ENCODE measurements around the gene SLC7A14. TPM values are rescaled to one million over a fixed set of nuclear protein-coding genes. Genes with fewer than 3 reads are reported as not detected.

The SLC7A14 gene
- total RNA-seq, 4 donors from 2014 or later = not detected

GRCh38 chr3:170566413-170566812 lies 19.5 kb downstream of the SLC7A14 start:
- Histone ChIP-seq H3K27me3 (no peaks in the 10 kb centered on the region), H3K4me3 (no peak overlapping the region), H3K36me3 (no peaks in the 10 kb centered on the region), H3K4me1 (no peaks in the 10 kb centered on the region), H3K9me3 (no peaks in the 10 kb centered on the region), H3K27ac (no peak overlapping the region)
- no peak for TF ChIP-seq POLR2AphosphoS5 (IDR thresholded peaks at IDR 0.05)
- TF ChIP-seq, protein P1, sequence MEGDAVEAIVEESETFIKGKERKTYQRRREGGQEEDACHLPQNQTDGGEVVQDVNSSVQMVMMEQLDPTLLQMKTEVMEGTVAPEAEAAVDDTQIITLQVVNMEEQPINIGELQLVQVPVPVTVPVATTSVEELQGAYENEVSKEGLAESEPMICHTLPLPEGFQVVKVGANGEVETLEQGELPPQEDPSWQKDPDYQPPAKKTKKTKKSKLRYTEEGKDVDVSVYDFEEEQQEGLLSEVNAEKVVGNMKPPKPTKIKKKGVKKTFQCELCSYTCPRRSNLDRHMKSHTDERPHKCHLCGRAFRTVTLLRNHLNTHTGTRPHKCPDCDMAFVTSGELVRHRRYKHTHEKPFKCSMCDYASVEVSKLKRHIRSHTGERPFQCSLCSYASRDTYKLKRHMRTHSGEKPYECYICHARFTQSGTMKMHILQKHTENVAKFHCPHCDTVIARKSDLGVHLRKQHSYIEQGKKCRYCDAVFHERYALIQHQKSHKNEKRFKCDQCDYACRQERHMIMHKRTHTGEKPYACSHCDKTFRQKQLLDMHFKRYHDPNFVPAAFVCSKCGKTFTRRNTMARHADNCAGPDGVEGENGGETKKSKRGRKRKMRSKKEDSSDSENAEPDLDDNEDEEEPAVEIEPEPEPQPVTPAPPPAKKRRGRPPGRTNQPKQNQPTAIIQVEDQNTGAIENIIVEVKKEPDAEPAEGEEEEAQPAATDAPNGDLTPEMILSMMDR (IDR thresholded peaks at IDR 0.05) = no peak
- TF ChIP-seq POLR2A (IDR thresholded peaks at IDR 0.05) = no peak
- no peak for TF ChIP-seq EP300 (IDR thresholded peaks at IDR 0.05)
- 100% methylated on average over 2 of the region's 2 CpGs for WGBS
- no peak for DNase-seq (ENCODE audit: low spot score in 2 of 2)

DNA sequence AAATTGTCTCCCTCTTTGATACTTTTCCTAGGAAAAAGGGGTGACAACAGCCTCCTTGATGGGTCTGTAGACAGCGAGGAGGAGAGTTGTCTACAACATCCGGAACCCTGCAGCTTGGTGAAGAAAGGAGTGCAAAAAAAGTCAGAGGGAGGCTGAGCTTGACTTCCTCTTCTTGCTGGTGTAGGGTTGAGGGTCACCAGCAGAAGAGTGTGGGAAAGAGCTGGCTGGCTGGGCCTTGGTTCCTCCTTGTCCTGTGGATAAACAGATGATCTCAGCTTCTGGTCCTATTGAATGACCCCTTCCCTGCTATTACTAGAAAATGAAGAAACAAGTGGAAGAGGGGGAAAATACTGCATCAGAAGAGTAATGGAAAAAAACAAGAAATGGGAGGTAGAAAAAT lies 20.4 kb downstream of the SLC7A14 start:
- Histone ChIP-seq H3K9me3 (no peaks in the 10 kb centered on the region), H3K4me3 (no peak overlapping the region), H3K4me1 (no peaks in the 10 kb centered on the region), H3K27me3 (no peaks in the 10 kb centered on the region), H3K36me3 (no peaks in the 10 kb centered on the region), H3K27ac (no peak overlapping the region)
- DNase-seq (ENCODE audit: low spot score in 2 of 2) = no peak
- WGBS = 98% methylated on average over 2 of the region's 2 CpGs
- no peak for TF ChIP-seq POLR2AphosphoS5 (IDR thresholded peaks at IDR 0.05)
- TF ChIP-seq, protein P1 (IDR thresholded peaks at IDR 0.05) = no peak
- no peak for TF ChIP-seq EP300 (IDR thresholded peaks at IDR 0.05)
- no peak for TF ChIP-seq POLR2A (IDR thresholded peaks at IDR 0.05)

- no peaks in the 10 kb centered on the region for H3K9me3 ChIP-seq
- no peak for DNase-seq (ENCODE audit: low spot score in 2 of 2)
- no peak overlapping the region for H3K27ac ChIP-seq
- no peaks in the 10 kb centered on the region for H3K36me3 ChIP-seq
- no peaks in the 10 kb centered on the region for H3K4me1 ChIP-seq
- no peak overlapping the region for H3K4me3 ChIP-seq
- WGBS = 60% methylated on average over 2 of the region's 2 CpGs
- H3K27me3 ChIP-seq = no peaks in the 10 kb centered on the region
- TF ChIP-seq EP300 (IDR thresholded peaks at IDR 0.05) (no peak), POLR2AphosphoS5 (IDR thresholded peaks at IDR 0.05) (no peak), POLR2A (IDR thresholded peaks at IDR 0.05) (no peak)
- TF ChIP-seq, protein P1 (IDR thresholded peaks at IDR 0.05) = no peak
These were observed 21.2 kb downstream of the SLC7A14 start for GRCh38 chr3:170564664-170565063.

GRCh38 chr3:170563712-170564423 lies 22.0 kb downstream of the SLC7A14 start:
- no peak for DNase-seq (ENCODE audit: low spot score in 2 of 2)
- no peaks in the 10 kb centered on the region for H3K27me3 ChIP-seq
- H3K4me1 ChIP-seq = no peaks in the 10 kb centered on the region
- TF ChIP-seq, protein P1 (IDR thresholded peaks at IDR 0.05) = no peak
- TF ChIP-seq EP300 (IDR thresholded peaks at IDR 0.05) = no peak
- no peak for TF ChIP-seq POLR2AphosphoS5 (IDR thresholded peaks at IDR 0.05)
- H3K9me3 ChIP-seq = no peaks in the 10 kb centered on the region
- no peak overlapping the region for H3K27ac ChIP-seq
- no peaks in the 10 kb centered on the region for H3K36me3 ChIP-seq
- 59% methylated on average over 7 of the region's 7 CpGs for whole genome bisulfite sequencing
- H3K4me3 ChIP-seq = no peak overlapping the region

GRCh38 chr3:170562080-170562479 lies 23.8 kb downstream of the SLC7A14 start:
- Histone ChIP-seq H3K27ac (no peak overlapping the region), H3K9me3 (no peaks in the 10 kb centered on the region), H3K4me1 (no peaks in the 10 kb centered on the region), H3K36me3 (no peaks in the 10 kb centered on the region), H3K27me3 (no peaks in the 10 kb centered on the region), H3K4me3 (no peak overlapping the region)
- TF ChIP-seq, protein P1 (IDR thresholded peaks at IDR 0.05) = no peak
- TF ChIP-seq POLR2A (IDR thresholded peaks at IDR 0.05) = no peak
- no peak for TF ChIP-seq POLR2AphosphoS5 (IDR thresholded peaks at IDR 0.05)
- no peak for TF ChIP-seq EP300 (IDR thresholded peaks at IDR 0.05)
- DNase-seq (ENCODE audit: low spot score in 2 of 2) = no peak
- 77% methylated on average over 1 of the region's 1 CpG for WGBS
